ENCODE data around the gene ARHGDIG.

Gene ARHGDIG

DNA sequence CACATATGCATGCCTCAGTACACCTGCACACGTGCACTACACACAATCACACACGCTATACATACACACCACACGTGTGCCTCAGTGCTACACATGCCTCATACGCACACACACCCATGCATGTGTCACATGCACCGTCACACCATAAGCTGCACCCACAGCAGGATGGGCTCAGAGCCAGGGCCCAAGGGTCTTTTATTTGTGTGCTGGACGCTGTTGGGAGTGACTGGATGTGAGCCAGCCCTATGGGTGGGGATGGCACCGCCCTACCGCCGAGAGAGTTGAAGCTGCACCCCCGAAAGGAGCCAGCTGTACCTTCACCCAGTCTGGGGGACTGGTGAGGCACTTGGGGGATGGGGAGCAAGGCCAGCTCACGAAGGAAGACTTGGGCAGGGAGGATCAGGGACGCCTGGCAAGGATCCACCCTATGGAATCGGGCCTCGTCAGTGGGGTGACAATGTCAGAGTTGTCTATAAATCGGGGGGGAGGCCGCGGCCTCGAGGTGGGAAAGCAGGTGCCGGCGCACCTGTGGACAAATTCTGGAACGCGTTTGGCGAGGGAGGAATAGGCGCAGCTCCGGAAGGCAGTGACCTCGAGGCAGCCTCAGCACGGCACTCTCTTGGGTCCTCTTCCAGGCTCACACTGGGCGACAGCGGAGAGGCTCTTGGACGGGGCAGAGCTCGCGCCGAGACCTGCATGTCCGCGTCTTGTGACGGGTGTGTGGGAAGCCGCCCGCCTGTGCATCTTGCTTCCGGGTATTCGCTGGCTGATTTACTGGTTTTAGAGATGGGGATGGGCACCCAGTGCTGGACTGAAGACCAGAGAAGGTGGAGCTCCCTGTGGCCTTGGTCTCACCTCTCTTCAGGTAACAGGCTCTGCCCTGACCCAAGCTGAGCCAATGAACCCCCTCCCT lies 12.0 kb upstream of the ARHGDIG start:
- no peaks in the 10 kb centered on the region for H3K79me2 ChIP-seq (ENCODE audit: insufficient read depth, low read length)
- no peak overlapping the region for H3K4me2 ChIP-seq (ENCODE audit: insufficient read depth, low read length)
- H4K20me1 ChIP-seq (ENCODE audit: insufficient read depth, low read length) = no peaks in the 10 kb centered on the region
- no peaks in the 10 kb centered on the region for H3K27me3 ChIP-seq (ENCODE audit: insufficient read depth, low read length, poor library complexity)
- no peaks in the 10 kb centered on the region for H3K9me3 ChIP-seq (ENCODE audit: insufficient read depth, low read length, severe bottlenecking)
- H3K4me1 ChIP-seq (ENCODE audit: insufficient read depth, low read length) = no peaks in the 10 kb centered on the region
- DNase-seq = no peak
- no peak for ATAC-seq (ENCODE audit: insufficient read depth, low read depth)
- H2AFZ ChIP-seq (ENCODE audit: low read depth, low read length) = no peak overlapping the region
- TF ChIP-seq CTCF (IDR thresholded peaks at IDR 0.05; ENCODE audit: borderline replicate concordance, extremely low read depth, low read length, poor library complexity, severe bottlenecking) (no peak), EZH2 (IDR thresholded peaks at IDR 0.05; ENCODE audit: borderline replicate concordance, low read depth, low read length, severe bottlenecking) (no peak)
- peaks cover 19% of the 10 kb centered on the region for H3K36me3 ChIP-seq (ENCODE audit: insufficient read depth, low read length)
- H3K4me3 ChIP-seq (ENCODE audit: low read depth in 1 of 2, low read length in 2 of 2) = no peak overlapping the region
- no peak overlapping the region for H3K27ac ChIP-seq (ENCODE audit: low read length)
- H3K9ac ChIP-seq (ENCODE audit: low read depth, low read length) = no peak overlapping the region

DNA sequence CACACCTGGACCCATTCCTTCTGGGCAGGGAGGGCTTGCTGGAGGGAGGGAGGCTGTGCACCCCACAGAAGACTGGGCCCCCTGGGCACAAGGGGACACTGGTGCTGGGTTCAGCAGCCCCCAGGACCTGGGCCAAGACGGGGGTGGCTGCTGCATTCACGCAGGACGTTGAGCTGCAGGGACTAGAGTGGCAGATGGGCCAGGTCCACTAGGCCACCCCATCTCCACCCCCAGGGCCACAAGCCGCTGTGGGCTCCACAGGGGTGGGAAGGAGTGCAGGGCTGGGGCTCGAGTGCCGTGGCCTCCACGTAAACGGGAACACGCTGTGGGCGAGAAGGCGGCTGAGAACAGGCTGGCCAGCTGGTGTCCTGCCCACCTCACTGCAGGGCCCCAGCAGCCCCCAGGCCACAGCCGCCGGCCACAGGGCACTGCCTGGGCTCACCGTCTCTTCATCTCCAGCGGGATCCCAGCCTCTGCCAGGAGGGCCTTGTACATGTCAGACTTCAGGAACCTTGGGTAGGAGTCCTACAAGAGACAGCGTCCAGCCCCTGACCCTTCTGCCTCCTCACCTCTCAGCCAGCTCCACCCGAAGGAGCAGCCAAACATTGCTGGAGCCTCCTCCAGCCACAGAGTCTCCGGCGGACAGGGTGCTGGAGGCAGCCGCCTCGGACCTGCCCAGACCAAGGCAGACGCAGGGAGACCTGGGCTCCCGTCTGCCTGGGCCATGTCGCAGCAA lies 11.2 kb upstream of the ARHGDIG start:
- Histone ChIP-seq H3K79me2 (ENCODE audit: insufficient read depth, low read length) (no peaks in the 10 kb centered on the region), H2AFZ (ENCODE audit: low read depth, low read length) (no peak overlapping the region), H3K4me1 (ENCODE audit: insufficient read depth, low read length) (no peaks in the 10 kb centered on the region), H3K27ac (ENCODE audit: low read length) (no peak overlapping the region), H3K9me3 (ENCODE audit: insufficient read depth, low read length, severe bottlenecking) (no peaks in the 10 kb centered on the region), H3K4me2 (ENCODE audit: insufficient read depth, low read length) (no peak overlapping the region), H3K27me3 (ENCODE audit: insufficient read depth, low read length, poor library complexity) (no peaks in the 10 kb centered on the region), H3K9ac (ENCODE audit: low read depth, low read length) (no peak overlapping the region), H3K4me3 (ENCODE audit: low read depth in 1 of 2, low read length in 2 of 2) (no peak overlapping the region), H4K20me1 (ENCODE audit: insufficient read depth, low read length) (peaks cover 3% of the 10 kb centered on the region; the same call in 1 of the 2 replicates), H3K36me3 (ENCODE audit: insufficient read depth, low read length) (peaks cover 11% of the 10 kb centered on the region; the same call in 1 of the 2 replicates)
- ATAC-seq (ENCODE audit: insufficient read depth, low read depth) (no peak), DNase-seq (no peak)
- TF ChIP-seq EZH2 (IDR thresholded peaks at IDR 0.05; ENCODE audit: borderline replicate concordance, low read depth, low read length, severe bottlenecking) = no peak
- no peak for TF ChIP-seq CTCF (IDR thresholded peaks at IDR 0.05; ENCODE audit: borderline replicate concordance, extremely low read depth, low read length, poor library complexity, severe bottlenecking)

- H3K4me2 ChIP-seq (ENCODE audit: insufficient read depth, low read length) = no peak overlapping the region
- H3K27ac ChIP-seq (ENCODE audit: low read length) = no peak overlapping the region
- H3K9ac ChIP-seq (ENCODE audit: low read depth, low read length) = no peak overlapping the region
- no peaks in the 10 kb centered on the region for H3K79me2 ChIP-seq (ENCODE audit: insufficient read depth, low read length)
- H3K36me3 ChIP-seq (ENCODE audit: insufficient read depth, low read length) = no peaks in the 10 kb centered on the region
- H3K27me3 ChIP-seq (ENCODE audit: insufficient read depth, low read length, poor library complexity) = no peaks in the 10 kb centered on the region
- no peaks in the 10 kb centered on the region for H3K9me3 ChIP-seq (ENCODE audit: insufficient read depth, low read length, severe bottlenecking)
- H2AFZ ChIP-seq (ENCODE audit: low read depth, low read length) = no peak overlapping the region
- no peak for TF ChIP-seq CTCF (IDR thresholded peaks at IDR 0.05; ENCODE audit: borderline replicate concordance, extremely low read depth, low read length, poor library complexity, severe bottlenecking)
- no peak for TF ChIP-seq EZH2 (IDR thresholded peaks at IDR 0.05; ENCODE audit: borderline replicate concordance, low read depth, low read length, severe bottlenecking)
- DNase-seq = no peak
- H4K20me1 ChIP-seq (ENCODE audit: insufficient read depth, low read length) = peaks cover 4% of the 10 kb centered on the region; the same call in 1 of the 2 replicates
- H3K4me1 ChIP-seq (ENCODE audit: insufficient read depth, low read length) = no peaks in the 10 kb centered on the region
- no peak for ATAC-seq (ENCODE audit: insufficient read depth, low read depth)
- H3K4me3 ChIP-seq (ENCODE audit: low read depth in 1 of 2, low read length in 2 of 2) = no peak overlapping the region
Observed at GRCh38 chr16:270381-271255, 9.8 kb upstream of the ARHGDIG start.

All from DND-41 (cell line).